ENCODE results near the gene DNAH8. TPM values are rescaled to one million over a fixed set of nuclear protein-coding genes. Genes with fewer than 3 reads are reported as not detected.

The DNAH8 gene
- total RNA-seq, 1 experiment from 2014 or later: not detected

- no peaks in the 10 kb centered on the region for H3K9me3 ChIP-seq (ENCODE audit: low read length)
- no peak for DNase-seq
These were observed 336.4 kb downstream of the DNAH8 start for GRCh38 chr6:39051399-39052122.

DNA sequence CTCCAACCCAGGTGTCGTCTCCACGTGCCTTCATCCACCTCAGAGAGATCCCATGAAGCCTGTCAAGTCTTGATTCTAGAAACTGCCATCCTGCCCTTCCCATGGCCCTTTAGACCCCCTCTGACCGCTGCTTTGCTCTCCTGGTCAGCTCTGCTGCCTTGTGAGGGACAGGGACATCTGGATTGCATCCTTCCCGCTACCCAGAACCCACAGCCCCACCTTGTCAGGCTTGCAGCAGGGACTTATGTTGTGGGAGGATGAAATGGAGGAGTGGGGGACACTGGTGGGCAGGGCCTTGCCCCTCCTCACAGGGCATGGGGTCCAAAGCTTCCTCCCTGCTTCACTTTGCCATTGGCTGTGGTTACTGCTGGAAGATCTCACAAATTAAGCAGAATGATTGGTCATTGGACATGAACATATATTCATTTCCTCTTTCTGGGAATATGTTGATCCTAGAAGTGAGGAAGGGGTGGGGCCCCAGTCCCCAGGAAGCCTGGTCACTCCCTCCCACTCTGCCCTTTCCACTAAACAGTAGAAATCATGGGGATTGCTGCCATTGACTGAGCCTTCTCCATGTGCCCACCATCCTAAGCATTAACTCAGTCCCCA is 338.0 kb downstream of the DNAH8 start:
- no peaks in the 10 kb centered on the region for H4K20me1 ChIP-seq (ENCODE audit: insufficient read depth, low read depth, low read length)
- no peak overlapping the region for H3K27ac ChIP-seq (ENCODE audit: low read length)
- no peaks in the 10 kb centered on the region for H3K36me3 ChIP-seq (ENCODE audit: insufficient read depth, low read length)
- H3K27me3 ChIP-seq (ENCODE audit: low read length): no peaks in the 10 kb centered on the region
- H3K4me2 ChIP-seq (ENCODE audit: low read depth, low read length, poor library complexity, severe bottlenecking): no peak overlapping the region
- no peaks in the 10 kb centered on the region for H3K4me1 ChIP-seq (ENCODE audit: low read length)
- H3K9me3 ChIP-seq (ENCODE audit: low read length): no peaks in the 10 kb centered on the region
- DNase-seq: no peak
- no peaks in the 10 kb centered on the region for H3K79me2 ChIP-seq (ENCODE audit: low read length)
- H3K4me3 ChIP-seq (ENCODE audit: low read length): no peak overlapping the region
- no peak overlapping the region for H3K9ac ChIP-seq (ENCODE audit: low read length)
- H3K9me2 ChIP-seq (replicated peaks; ENCODE audit: insufficient read depth, low read length): no peaks in the 10 kb centered on the region
- no peak overlapping the region for H2AFZ ChIP-seq (ENCODE audit: low read length)

More at GRCh38 chr6:39051399-39052122, 336.4 kb downstream of the DNAH8 start:
- no peak overlapping the region for H3K4me3 ChIP-seq (ENCODE audit: low read length)
- no peak overlapping the region for H3K4me2 ChIP-seq (ENCODE audit: low read depth, low read length, poor library complexity, severe bottlenecking)
- H3K36me3 ChIP-seq (ENCODE audit: insufficient read depth, low read length): no peaks in the 10 kb centered on the region
- H3K9ac ChIP-seq (ENCODE audit: low read length): no peak overlapping the region
- no peaks in the 10 kb centered on the region for H3K27me3 ChIP-seq (ENCODE audit: low read length)
- H3K9me2 ChIP-seq (replicated peaks; ENCODE audit: insufficient read depth, low read length): no peaks in the 10 kb centered on the region
- no peaks in the 10 kb centered on the region for H4K20me1 ChIP-seq (ENCODE audit: insufficient read depth, low read depth, low read length)
- no peak overlapping the region for H2AFZ ChIP-seq (ENCODE audit: low read length)
- H3K4me1 ChIP-seq (ENCODE audit: low read length): no peaks in the 10 kb centered on the region
- no peaks in the 10 kb centered on the region for H3K79me2 ChIP-seq (ENCODE audit: low read length)
- no peak overlapping the region for H3K27ac ChIP-seq (ENCODE audit: low read length)

- Histone ChIP-seq H3K4me3 (ENCODE audit: low read length) (no peak overlapping the region), H3K36me3 (ENCODE audit: insufficient read depth, low read length) (no peaks in the 10 kb centered on the region), H3K27ac (ENCODE audit: low read length) (no peak overlapping the region), H3K9ac (ENCODE audit: low read length) (no peak overlapping the region), H3K79me2 (ENCODE audit: low read length) (no peaks in the 10 kb centered on the region), H3K4me2 (ENCODE audit: low read depth, low read length, poor library complexity, severe bottlenecking) (no peak overlapping the region), H3K4me1 (ENCODE audit: low read length) (no peaks in the 10 kb centered on the region), H3K27me3 (ENCODE audit: low read length) (no peaks in the 10 kb centered on the region), H3K9me2 (replicated peaks; ENCODE audit: insufficient read depth, low read length) (no peaks in the 10 kb centered on the region), H4K20me1 (ENCODE audit: insufficient read depth, low read depth, low read length) (no peaks in the 10 kb centered on the region), H2AFZ (ENCODE audit: low read length) (no peak overlapping the region), H3K9me3 (ENCODE audit: low read length) (no peaks in the 10 kb centered on the region)
- no peak for DNase-seq
These were observed 338.9 kb downstream of the DNAH8 start for GRCh38 chr6:39053854-39054576.

GRCh38 chr6:39054577-39055142 is 339.5 kb downstream of the DNAH8 start:
- H3K27ac ChIP-seq (ENCODE audit: low read length): no peak overlapping the region
- H4K20me1 ChIP-seq (ENCODE audit: insufficient read depth, low read depth, low read length): no peaks in the 10 kb centered on the region
- H2AFZ ChIP-seq (ENCODE audit: low read length): no peak overlapping the region
- no peak overlapping the region for H3K4me2 ChIP-seq (ENCODE audit: low read depth, low read length, poor library complexity, severe bottlenecking)
- H3K36me3 ChIP-seq (ENCODE audit: insufficient read depth, low read length): no peaks in the 10 kb centered on the region
- no peak overlapping the region for H3K9ac ChIP-seq (ENCODE audit: low read length)
- DNase-seq: no peak
- no peaks in the 10 kb centered on the region for H3K79me2 ChIP-seq (ENCODE audit: low read length)
- H3K27me3 ChIP-seq (ENCODE audit: low read length): no peaks in the 10 kb centered on the region
- H3K4me1 ChIP-seq (ENCODE audit: low read length): no peaks in the 10 kb centered on the region
- H3K4me3 ChIP-seq (ENCODE audit: low read length): no peak overlapping the region
- no peaks in the 10 kb centered on the region for H3K9me2 ChIP-seq (replicated peaks; ENCODE audit: insufficient read depth, low read length)
- no peaks in the 10 kb centered on the region for H3K9me3 ChIP-seq (ENCODE audit: low read length)

DNA sequence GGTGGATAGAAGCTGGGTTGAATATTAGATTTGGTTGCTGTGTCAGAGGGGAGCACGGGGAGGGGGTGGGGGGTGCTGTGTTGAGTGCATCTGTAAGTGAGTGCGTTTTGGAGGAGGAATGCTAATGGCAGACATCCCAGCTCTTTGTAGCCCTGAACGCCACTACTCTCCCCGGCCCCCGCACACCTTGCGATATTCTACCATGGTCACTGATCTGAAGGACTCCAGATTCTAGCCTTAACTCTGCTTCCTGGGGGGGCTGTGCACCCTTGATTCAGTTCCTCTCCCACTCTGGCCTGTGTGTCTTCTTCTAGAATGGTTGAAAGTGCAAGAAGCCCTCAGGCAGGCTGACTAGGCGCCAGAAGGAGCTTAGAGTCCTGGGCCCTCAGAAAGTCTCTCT is 340.6 kb downstream of the DNAH8 start:
- Histone ChIP-seq H3K9me2 (replicated peaks; ENCODE audit: insufficient read depth, low read length) (no peaks in the 10 kb centered on the region), H3K4me2 (ENCODE audit: low read depth, low read length, poor library complexity, severe bottlenecking) (no peak overlapping the region), H3K4me1 (ENCODE audit: low read length) (no peaks in the 10 kb centered on the region), H3K4me3 (ENCODE audit: low read length) (no peak overlapping the region), H4K20me1 (ENCODE audit: insufficient read depth, low read depth, low read length) (no peaks in the 10 kb centered on the region), H3K9me3 (ENCODE audit: low read length) (no peaks in the 10 kb centered on the region), H3K9ac (ENCODE audit: low read length) (no peak overlapping the region), H3K27me3 (ENCODE audit: low read length) (no peaks in the 10 kb centered on the region), H3K27ac (ENCODE audit: low read length) (no peak overlapping the region), H3K36me3 (ENCODE audit: insufficient read depth, low read length) (no peaks in the 10 kb centered on the region), H3K79me2 (ENCODE audit: low read length) (no peaks in the 10 kb centered on the region), H2AFZ (ENCODE audit: low read length) (no peak overlapping the region)
- no peak for DNase-seq

DNA sequence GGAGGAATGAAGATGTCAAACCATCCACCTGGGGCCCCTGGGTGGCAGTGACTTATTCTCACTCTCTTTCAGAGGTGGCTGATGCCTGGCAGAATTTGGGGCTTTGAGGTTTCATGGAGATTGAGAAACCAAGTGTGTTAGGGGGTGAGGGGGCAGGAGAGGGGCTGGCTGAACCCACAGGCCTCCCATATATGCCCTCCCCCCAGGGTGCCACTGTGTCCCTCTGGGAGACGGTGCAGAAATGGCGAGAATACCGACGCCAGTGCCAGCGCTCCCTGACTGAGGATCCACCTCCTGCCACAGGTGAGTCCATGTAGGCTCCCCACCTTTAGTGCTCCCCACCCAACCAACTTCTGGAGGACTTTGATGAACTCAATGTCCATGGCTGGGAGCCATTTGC is 341.1 kb downstream of the DNAH8 start:
- no peaks in the 10 kb centered on the region for H3K79me2 ChIP-seq (ENCODE audit: low read length)
- H3K4me2 ChIP-seq (ENCODE audit: low read depth, low read length, poor library complexity, severe bottlenecking): no peak overlapping the region
- H3K9ac ChIP-seq (ENCODE audit: low read length): no peak overlapping the region
- no peaks in the 10 kb centered on the region for H3K27me3 ChIP-seq (ENCODE audit: low read length)
- H3K9me2 ChIP-seq (replicated peaks; ENCODE audit: insufficient read depth, low read length): no peaks in the 10 kb centered on the region
- H3K4me3 ChIP-seq (ENCODE audit: low read length): no peak overlapping the region
- H2AFZ ChIP-seq (ENCODE audit: low read length): no peak overlapping the region
- no peaks in the 10 kb centered on the region for H4K20me1 ChIP-seq (ENCODE audit: insufficient read depth, low read depth, low read length)
- H3K27ac ChIP-seq (ENCODE audit: low read length): no peak overlapping the region
- no peaks in the 10 kb centered on the region for H3K9me3 ChIP-seq (ENCODE audit: low read length)
- no peak for DNase-seq
- H3K36me3 ChIP-seq (ENCODE audit: insufficient read depth, low read length): no peaks in the 10 kb centered on the region
- no peaks in the 10 kb centered on the region for H3K4me1 ChIP-seq (ENCODE audit: low read length)

DNA sequence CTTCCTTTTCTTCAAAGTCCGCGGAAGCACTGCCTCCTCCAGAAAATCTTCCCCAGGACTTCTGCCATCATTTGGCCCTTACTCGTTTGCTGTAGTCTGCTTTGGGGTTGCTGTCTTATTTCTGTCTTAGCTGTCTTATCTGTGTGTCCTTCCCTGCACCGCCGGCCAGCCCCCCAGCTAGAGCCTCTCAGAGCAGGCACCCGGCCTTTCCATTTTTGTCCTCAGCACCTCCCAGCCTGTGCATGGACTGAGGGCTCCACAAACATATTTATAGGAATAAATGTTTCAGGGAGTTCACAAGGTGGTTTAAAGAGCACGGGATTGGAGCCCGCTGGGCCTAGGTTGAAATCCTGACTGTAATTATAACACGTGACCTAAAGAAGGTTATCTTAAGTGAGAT is 341.6 kb downstream of the DNAH8 start:
- Histone ChIP-seq H4K20me1 (ENCODE audit: insufficient read depth, low read depth, low read length) (no peaks in the 10 kb centered on the region), H3K4me1 (ENCODE audit: low read length) (no peaks in the 10 kb centered on the region), H2AFZ (ENCODE audit: low read length) (no peak overlapping the region), H3K4me3 (ENCODE audit: low read length) (no peak overlapping the region), H3K27ac (ENCODE audit: low read length) (no peak overlapping the region), H3K9me3 (ENCODE audit: low read length) (no peaks in the 10 kb centered on the region), H3K27me3 (ENCODE audit: low read length) (no peaks in the 10 kb centered on the region), H3K9me2 (replicated peaks; ENCODE audit: insufficient read depth, low read length) (no peaks in the 10 kb centered on the region), H3K4me2 (ENCODE audit: low read depth, low read length, poor library complexity, severe bottlenecking) (no peak overlapping the region), H3K79me2 (ENCODE audit: low read length) (no peaks in the 10 kb centered on the region), H3K36me3 (ENCODE audit: insufficient read depth, low read length) (no peaks in the 10 kb centered on the region), H3K9ac (ENCODE audit: low read length) (no peak overlapping the region)
- DNase-seq: no peak

Measured in Karpas-422 (cell line).